Mesenteric fat pad (tissue), 1 donor: Measurements from ENCODE around the gene C1QTNF9. TPM values are rescaled to one million over a fixed set of nuclear protein-coding genes. Genes with fewer than 3 reads are reported as not detected.
"Not testable (repeated sequence)": the region's sequence is repeated elsewhere in the genome, so short reads cannot be mapped to it uniquely, and the experiment has no call there.

Experiments
- DNase-seq: peaks from one replicate; pipeline ENCODE4 v3.0.0-alpha.2; 2020; ENCODE audit warnings: low spot score
- long read RNA-seq: library from polyadenylated mRNA; unstranded; transcript quantifications from one replicate; pipeline ENCODE4 v2.0.0, GENCODE V29; 2020
- total RNA-seq: library from RNA; stranded (reverse); fragmentation: NEBNext Ultra II Directional; extraction: Animal tissue kit (Norgen Biotek cat#: 25700); gene quantifications from one replicate; pipeline ENCODE4 v1.2.1, GENCODE V29; 2021
- donor health status: DM: yes; HTN: yes; CAD: no.

Gene C1QTNF9, protein sequence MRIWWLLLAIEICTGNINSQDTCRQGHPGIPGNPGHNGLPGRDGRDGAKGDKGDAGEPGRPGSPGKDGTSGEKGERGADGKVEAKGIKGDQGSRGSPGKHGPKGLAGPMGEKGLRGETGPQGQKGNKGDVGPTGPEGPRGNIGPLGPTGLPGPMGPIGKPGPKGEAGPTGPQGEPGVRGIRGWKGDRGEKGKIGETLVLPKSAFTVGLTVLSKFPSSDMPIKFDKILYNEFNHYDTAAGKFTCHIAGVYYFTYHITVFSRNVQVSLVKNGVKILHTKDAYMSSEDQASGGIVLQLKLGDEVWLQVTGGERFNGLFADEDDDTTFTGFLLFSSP
- total RNA-seq, result 1.0 TPM
- long read RNA-seq, partial matches to known transcripts, result 0 of 3 reads
- long read RNA-seq, other reads (novel, unspliced or antisense), result 3 of 3 reads

DNA sequence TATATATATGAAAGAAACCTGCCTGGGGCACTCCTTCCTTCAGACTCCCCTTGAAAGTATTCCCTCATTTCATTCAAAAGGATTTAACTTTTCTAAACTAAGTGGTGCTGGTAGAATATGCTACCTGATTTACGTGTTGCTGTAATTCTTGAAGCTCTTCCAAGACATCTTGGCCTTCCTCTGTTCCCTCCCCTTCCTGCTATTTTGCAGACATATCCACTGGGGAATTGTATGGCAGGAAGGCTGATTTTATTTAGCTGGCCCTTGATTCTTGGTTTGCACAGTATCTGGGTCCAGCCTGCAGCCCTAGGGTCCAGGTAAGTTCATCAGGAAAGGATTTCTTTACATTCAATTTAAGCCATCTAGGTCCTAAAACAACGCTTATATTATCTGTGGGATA is at the start of gene C1QTNF9:
Gene C1QTNF9, plus strand, starts transcription at position 281 of the 400 bp plus-strand sequence. CDS start 6,424 bp downstream, outside the sequence.
- not testable (repeated sequence) for DNase-seq

DNA sequence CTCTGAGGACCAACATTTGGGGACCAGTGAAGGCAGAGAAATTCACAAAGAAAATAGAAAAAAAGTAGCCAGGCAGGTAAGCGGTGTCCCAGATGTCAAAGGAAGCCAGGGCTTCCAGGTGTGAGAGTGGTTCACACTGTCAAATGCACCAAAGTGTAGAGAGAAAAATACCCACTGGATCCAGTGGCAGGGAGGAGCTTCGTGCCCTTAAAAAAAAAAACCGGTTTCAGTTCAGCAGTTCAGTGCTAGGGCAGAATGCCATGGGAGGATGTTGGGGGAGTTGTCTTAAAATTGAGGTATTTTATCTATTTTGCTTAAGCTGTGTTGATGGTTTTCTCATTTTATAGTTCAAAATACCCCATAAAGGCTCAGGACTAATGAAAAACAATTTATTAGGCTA is 47.8 kb upstream of the C1QTNF9 start:
- DNase-seq, result no peak

DNA sequence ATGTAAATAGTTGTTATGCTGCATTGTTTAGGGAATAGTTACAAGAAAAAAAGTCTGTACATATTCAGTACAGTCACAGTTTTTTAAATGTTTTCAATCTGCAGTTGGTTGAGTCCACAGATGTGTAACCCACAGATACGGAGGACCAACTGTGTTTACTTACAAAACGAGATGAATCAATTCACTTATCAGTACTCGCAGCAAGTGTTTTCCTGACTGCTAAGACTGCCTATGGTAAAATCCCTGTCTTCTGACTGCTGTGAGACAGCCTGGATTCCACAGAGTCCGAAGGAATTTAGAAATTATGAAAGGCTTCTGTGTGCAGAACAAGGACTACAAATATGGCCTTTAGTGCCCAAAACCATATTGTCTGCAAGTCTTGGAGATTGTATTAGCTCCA is 45.7 kb upstream of the C1QTNF9 start:
- no peak for DNase-seq

DNA sequence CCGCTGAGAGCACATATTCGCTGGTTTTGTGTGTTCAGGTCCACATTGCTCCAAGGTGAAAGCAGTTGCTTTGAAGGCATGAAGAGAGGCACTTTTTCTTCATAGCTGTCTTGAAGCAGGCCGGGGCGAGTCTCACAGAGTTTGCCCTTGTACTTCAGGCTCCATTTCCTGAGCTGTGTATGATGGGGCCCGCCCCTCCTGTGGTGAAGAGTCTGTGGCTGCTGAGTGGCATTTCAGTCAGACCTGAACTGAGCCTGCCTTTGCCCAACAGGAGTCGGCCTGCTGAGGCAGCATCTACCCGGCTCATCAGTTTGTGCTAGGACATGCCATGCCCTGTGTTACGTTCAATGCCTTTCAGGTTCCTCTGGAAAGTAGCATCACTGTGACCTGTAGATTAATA is 44.4 kb upstream of the C1QTNF9 start:
- DNase-seq, result no peak

DNA sequence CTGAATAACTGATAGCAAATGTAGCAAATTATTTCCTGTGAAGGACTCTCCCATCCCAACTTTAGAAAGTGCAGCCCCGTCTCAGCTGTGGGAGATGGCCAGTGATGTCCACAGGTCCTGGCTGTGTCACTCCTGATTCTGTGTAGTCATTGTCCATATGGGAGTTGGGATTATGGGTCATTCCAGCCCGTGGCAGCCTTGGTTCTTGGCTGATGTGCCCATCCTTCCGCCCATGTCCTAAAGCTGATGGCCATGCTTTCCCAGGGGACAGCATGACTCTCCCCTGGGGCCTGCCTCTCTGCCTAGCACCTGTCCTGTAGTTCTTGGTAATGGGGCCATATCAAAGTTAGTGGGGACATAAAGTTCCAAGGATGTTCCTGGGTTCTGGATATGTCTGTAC is 43.9 kb upstream of the C1QTNF9 start:
- no peak for DNase-seq

DNA sequence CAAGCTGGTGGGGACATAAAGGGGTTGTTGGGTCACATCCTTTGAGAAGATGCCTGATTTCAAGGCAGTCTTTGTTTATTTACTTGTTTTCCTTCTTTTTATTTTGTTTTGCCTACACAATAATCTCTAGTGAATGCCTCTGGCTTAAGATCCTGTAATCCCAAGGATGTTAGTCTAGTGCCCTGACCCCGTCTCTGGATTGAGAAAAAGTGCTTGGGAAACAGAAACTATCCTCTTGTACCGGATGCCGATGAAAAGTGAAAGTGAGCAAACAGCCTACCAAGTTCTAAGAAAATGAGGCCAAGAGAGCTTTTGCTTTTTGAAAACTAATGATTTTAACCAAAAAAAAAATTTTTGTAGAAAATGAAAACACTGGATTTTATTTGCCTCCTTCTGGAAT is 42.1 kb upstream of the C1QTNF9 start:
- DNase-seq, result no peak

DNA sequence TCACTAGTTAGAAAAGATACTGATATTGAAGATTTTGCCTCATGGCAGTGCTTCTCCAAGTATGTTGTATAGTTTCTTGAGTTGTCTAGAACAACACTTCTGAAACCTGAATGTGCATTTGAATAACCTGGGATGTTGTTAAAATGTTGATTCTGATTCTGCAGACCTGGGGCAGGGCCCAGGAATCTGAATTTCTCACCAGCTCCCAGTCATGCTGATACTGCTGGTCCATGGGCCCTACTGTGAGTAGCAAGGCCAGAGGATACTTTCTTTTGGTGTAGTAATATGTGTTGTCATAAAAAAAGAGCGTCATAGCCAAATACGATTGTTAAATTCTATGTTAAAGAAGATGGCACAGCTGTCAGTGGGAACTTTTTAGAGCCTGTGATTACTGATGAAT is 41.6 kb upstream of the C1QTNF9 start:
- DNase-seq, result no peak

DNA sequence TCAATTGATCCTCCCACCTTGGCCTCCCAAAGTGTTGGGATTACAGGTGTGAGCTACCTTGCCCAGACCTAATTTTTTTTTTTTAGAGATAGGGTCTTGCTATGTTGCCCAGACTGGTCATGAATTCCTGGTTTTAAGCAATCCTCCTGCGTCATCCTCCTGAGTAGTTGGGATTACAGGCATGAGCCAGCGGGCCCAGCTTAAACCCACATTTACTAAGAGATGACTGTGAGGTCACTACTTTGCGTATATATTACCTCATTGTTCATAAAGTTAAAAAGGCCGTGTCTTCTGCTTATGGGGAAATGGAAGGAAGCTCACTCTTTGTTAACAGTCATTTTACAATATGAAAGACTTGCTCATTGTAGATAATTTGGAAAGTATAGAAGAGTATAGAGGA is 39.6 kb upstream of the C1QTNF9 start:
- DNase-seq, result no peak

DNA sequence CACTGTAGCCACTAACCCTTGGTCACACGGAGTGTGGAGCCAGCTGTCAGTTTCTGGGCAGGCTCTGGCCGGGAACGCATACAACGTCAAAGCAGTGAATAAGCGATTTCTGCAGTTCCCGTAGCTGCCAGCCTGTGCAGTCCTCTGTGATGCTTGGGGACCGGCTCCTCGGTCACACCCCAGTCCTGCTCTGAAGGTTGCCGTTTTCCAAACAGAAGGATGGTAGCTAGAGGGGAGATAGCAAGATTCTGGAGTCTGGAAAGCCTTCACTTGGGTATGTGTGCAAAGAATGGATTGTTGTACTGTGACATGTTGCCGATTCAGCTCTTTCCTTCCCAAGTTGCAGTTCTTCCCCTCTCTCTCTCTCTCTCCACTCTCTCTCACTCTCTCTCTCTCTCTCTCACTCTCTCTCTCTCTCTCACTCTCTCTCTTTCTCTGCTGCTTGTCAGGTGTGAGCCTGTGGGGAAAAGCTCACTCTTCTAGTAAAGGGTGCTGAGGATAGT is 38.7 kb upstream of the C1QTNF9 start:
- DNase-seq, result no peak

DNA sequence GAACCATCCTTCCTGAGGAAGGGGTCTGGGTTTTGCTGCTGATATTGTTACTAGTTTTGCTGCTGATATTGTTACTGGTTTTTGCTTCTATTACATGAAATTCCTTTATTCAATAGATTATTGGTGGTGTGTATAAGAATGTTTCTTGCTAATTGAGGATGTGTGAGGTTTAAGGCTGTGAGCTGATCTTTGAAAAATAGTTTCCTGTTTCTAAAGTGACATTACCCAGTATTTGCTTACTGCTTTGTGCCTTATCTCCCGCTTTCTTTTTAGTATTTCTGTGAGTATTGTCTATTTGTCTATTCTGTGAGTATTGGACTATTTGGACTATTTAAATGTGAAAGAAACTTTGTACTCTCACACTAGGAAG is 38.2 kb upstream of the C1QTNF9 start:
- no peak for DNase-seq

DNA sequence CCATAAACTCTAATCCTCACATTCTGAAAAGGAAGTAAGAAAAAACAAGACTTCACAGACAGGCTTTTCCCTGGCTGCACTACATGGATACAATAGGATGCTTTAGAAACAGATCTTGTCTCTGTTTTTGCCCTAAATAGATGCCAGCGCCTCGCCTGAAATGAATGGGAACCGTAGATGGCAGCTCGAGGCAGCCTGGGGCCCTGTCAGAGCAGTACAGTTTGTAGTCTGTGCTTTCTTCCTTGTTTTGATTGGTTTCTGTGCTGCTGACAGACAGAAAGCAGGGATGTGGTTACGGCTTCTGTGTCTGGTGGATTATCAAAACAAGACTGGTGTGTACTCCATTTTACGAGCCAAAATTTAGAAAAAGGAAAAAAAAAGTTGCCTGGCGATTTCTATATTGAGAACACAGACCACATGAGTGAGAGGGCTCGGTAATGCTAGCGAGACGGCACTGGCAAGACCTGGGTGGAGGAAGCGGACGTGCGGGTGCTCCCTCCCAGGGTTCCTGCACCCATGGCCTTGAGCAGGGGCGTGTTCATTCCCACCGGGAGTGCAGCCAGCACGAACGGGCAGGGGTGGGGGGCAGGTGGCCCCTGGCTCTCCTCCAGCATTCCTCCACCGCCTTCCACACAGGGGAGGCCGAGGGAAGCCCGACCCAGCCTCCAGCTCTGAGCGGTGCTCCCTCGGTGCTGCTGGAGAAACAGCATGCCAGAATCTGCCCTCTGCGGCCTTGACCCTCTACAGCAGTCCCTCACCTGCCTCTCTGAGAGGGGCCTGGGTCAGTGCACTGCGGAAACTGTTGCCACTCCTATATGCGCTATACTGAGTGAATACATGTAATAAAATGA is 37.6 kb upstream of the C1QTNF9 start:
- DNase-seq, result no peak

DNA sequence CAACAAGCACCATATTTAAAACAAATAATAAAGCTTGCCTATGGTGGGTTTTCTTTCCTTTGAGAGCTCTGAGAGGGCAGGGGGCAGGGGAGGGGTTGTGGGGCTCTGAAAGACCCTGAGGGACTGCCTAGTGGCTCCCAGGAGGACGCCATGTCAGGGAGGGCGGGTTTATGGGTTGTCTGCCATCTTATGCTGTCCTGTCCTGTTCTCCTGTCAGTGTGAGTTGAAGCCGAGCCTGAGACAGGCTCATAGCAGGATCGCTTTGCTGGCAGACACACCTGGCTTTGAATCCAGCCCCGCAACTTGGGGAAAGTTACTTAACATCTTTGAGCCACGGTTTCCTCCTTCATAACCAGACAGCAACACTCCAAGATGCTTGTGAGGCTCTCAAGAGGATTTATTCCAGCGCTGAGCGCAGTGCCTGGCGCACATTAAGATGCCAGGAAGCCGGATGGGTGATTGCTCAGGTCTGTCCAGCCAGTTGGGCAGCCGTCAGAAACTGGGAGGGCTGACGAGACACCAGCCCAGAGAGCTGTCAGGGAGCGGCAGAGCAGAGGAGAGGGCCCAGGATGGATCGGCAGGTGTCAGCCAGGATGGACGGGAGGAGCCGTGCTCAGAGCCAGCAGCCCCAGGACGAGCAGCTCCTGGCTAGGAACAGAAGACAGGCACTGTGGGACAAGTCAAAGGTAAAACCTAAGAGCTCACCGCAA is 36.8 kb upstream of the C1QTNF9 start:
- DNase-seq, result no peak

DNA sequence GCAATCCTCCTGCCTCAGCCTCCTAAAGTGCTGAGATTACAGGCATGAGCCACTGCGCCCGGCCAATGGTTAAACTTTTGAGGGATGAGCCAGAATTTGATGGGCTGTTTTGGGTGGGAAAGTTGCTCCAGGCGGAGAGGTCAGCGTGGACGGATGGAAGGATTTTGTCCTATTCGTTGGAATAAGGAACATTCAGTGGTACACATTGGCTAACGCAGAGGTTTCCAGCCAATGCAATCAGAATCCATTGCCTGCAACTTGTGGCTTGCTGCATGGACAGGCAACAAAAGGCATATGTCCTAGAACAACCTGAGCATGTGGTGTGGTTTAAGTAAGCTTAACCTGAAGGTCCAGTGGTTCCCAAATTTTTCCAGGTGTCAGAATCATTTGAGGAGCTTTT is 35.5 kb upstream of the C1QTNF9 start:
- DNase-seq, result no peak

DNA sequence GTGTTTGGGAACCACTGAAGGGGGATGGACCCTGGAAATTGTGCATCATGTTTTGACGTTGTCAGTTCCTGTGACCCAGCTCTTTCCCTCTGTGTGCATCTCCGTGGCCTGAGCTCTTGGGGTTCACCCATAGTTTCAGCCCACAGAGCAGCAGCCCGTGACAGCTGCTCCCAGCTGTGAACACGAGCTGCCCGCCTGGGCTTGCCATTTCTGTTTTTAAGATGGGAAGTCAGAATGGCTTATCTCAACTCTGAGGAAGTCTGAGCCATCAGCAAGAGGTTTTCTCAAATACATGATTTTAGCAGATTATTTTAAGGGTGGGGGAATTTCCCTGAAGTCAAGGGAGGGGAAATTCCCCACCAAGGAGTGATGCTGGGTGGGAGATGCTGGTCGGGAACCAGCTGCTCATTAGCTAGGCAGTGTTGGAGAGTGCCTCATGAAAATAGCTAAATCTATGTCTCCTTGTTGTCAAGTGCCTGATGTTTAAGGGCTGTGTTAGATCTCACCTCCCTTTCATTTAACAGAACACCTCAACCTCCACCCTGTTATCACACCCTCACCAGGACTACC is 34.8 kb upstream of the C1QTNF9 start:
- no peak for DNase-seq

DNA sequence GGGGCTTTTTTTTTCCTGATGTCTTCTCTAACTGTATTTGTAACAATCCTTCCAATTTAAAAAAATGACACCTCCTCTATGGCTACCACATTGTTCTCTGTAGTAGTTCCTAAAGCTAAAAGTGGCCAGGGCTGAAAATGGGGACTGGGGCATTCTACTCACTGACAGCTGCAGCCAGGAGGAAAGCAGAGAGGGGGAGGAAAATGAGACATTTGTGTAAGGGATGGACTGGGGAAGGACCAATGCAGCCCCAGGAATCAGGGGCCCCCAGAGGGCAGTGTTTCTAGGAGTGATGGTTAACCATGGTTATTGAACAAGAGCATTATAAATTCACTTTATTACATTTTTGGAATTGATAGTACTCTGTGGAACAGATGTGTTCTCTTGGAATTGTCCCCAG is 34.3 kb upstream of the C1QTNF9 start:
- no peak for DNase-seq

DNA sequence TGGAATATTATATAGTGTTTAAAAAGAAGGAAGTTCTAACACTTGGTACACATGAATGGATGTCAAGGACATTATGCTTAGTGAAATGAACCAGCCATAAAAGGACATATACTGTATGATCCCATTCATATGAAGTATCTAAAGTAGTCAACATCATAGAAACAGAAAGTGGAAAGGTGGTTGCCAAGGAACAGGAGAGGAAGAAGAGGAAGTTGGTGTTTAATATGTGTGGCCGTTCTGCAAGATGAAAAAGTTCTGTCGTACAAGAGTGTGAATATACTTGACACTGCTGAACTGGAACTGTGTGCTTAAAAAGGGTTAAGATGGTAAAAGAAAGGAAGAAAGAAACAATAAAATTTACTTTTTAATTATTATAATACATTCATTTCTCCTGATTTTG is 33.1 kb upstream of the C1QTNF9 start:
- DNase-seq, result no peak

DNA sequence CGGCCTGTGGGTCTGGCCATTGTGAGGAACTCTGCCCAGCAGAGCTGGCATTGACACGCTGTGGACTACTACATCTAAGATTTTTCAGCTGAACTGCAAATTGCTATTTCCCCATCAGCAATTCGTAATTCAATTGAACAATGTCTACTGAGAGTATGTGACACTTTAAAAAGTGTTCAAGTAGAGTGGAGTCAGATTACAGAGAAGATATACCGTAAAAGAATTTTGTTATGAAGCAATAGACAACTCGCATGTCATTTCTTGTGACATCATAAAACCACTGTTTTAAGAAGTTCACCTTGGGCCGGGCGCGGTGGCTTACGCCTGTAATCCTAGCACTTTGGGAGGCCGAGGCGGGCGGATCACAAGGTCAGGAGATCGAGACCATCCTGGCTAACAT is 32.5 kb upstream of the C1QTNF9 start:
- DNase-seq, result no peak

DNA sequence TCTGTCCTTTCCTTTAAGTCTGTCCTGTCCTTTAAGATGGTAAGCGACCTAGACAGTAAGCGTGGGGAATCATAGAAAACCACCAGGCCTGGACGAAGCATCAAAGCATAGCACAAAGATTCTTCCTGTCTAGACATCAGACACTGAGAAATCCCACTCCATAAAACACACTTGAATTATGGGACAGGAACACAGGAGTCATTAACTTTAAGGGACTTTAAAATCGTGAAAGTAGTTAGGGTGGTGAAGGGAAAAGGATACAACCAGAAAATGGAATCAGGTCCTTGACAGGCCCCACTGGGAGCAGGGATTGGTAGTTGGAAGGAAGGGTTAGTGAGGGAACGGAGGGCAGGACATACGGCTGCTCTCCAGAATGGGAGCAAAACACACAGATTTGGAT is 31.6 kb upstream of the C1QTNF9 start:
- no peak for DNase-seq

DNA sequence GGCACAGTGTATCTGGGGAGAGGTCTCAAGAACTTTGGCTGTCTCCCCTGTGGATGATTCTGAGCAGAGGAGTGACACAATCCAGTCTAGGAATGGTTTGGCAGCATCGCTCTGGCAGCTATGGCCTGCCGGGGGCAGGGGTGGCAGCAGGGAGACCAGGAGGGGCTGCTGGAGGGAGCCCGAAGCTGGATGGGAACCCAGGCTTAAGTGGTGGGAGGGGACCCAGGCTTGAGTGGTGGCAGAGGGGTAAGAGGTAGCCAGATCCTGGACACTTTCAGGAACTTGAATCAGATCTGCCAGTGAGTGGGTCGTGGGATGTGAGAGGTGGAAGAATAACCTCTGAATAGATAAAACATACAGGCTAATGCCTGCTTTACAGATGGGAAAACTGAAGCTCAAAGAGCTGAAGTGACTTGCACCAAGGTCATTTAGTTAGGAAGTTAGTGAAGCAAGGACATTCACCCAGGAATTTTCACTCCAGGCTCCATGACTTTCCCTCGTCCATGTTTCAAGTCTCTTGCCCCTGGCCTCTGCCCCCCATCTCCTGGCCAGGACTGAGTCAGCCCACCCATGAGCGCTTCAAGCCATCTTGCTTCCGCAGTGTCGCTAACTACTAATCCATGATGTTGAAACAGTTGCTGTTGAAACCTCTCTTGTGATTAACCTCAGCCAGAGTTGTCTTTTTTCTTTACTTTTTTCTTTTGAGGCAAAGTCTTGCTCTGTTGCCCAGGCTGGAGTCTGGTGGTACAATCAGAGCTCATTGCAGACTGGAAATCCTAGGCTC is 29.9 kb upstream of the C1QTNF9 start:
- no peak for DNase-seq

DNA sequence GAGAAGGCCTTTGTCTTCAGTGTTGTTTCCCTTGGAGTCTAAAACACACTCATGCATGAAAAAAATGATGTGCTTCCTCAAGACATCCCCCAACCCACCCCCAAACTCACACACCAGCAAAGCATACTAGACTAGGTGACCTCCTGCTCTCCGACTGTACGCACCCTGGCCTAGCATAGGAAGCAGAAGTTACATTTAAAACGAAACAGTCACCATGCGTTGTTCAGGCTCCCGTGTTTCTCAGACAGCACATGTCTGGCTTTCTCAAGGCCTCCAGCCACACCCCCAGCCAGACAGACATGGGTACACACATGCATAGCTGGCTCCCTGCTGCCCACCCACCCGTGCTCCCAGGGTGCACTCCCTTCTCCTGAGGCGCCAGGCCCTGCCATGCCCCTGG is 28.7 kb upstream of the C1QTNF9 start:
- DNase-seq, result no peak
